ENCODE measurements around the gene KRT3. TPM values are rescaled to one million over a fixed set of nuclear protein-coding genes. Genes with fewer than 3 reads are reported as not detected.

KRT3 gene
- polyA plus RNA-seq, 3 donors, result not detected

GRCh38 chr12:52817699-52818238 is 21.9 kb upstream of the KRT3 start:
- H3K4me3 ChIP-seq (replicated peaks in 1 of 3; ENCODE audit: low read depth in 2 of 3, low read length in 3 of 3), result no peak overlapping the region
- intact Hi-C loops (cut with micrococcal nuclease), result no loop called here
- H3K9me3 ChIP-seq (replicated peaks in 1 of 2; ENCODE audit: control insufficient read depth in 1 of 2, insufficient read depth in 1 of 2, low read length in 2 of 2), result no peaks in the 10 kb centered on the region
- H2AFZ ChIP-seq (ENCODE audit: insufficient read depth, low read depth, low read length, poor library complexity, severe bottlenecking), result no peak overlapping the region
- H3K27me3 Mint-ChIP-seq (ENCODE audit: low read depth in 3 of 3), result peaks cover 4 to 9% (median 5%) of the 10 kb centered on the region in 3 donors
- WGBS (ENCODE audit: insufficient coverage), result 100% methylated on average over 1 of the region's 2 CpGs
- H3K36me3 Mint-ChIP-seq, result no peaks in the 10 kb centered on the region
- no peak overlapping the region for H3K27ac ChIP-seq (ENCODE audit: low read depth in 1 of 2, low read length in 2 of 2)
- no peaks in the 10 kb centered on the region for H3K9me3 Mint-ChIP-seq
- H3K4me3 Mint-ChIP-seq, result no peak overlapping the region
- peak overlapping the region in 1 of 7 donors; percentile 13 for H3K27ac Mint-ChIP-seq
- H3K79me2 ChIP-seq (ENCODE audit: insufficient read depth, low read length), result no peaks in the 10 kb centered on the region
- DNase-seq, result no peak
- H3K36me3 ChIP-seq (replicated peaks in 1 of 2; ENCODE audit: control insufficient read depth in 1 of 2, insufficient read depth in 2 of 2, low read length in 2 of 2), result no peaks in the 10 kb centered on the region
- no peaks in the 10 kb centered on the region for H3K27me3 ChIP-seq (ENCODE audit: control insufficient read depth in 2 of 2, insufficient read depth in 2 of 2, low read length in 2 of 2)
- no peak overlapping the region for H3K9ac ChIP-seq (ENCODE audit: insufficient read depth, low read length, poor library complexity, severe bottlenecking)
- H3K4me1 Mint-ChIP-seq, result no peaks in the 10 kb centered on the region
- H3K4me1 ChIP-seq (ENCODE audit: control insufficient read depth in 1 of 2, insufficient read depth in 2 of 2, low read length in 2 of 2), result no peaks in the 10 kb centered on the region
- H3K4me2 ChIP-seq (replicated peaks; ENCODE audit: extremely low read depth, low read length, poor library complexity, severe bottlenecking), result no peak overlapping the region
- no peaks in the 10 kb centered on the region for H4K20me1 ChIP-seq (ENCODE audit: insufficient read depth, low read length)
- no peak for TF ChIP-seq CTCF (IDR thresholded peaks at IDR 0.05)

GRCh38 chr12:52817003-52817698 is 21.2 kb upstream of the KRT3 start:
- Histone ChIP-seq H3K9me3 (replicated peaks in 1 of 2; ENCODE audit: control insufficient read depth in 1 of 2, insufficient read depth in 1 of 2, low read length in 2 of 2) (no peaks in the 10 kb centered on the region), H4K20me1 (ENCODE audit: insufficient read depth, low read length) (no peaks in the 10 kb centered on the region), H2AFZ (ENCODE audit: insufficient read depth, low read depth, low read length, poor library complexity, severe bottlenecking) (no peak overlapping the region), H3K27ac (ENCODE audit: low read depth in 1 of 2, low read length in 2 of 2) (no peak overlapping the region), H3K4me3 (replicated peaks in 1 of 3; ENCODE audit: low read depth in 2 of 3, low read length in 3 of 3) (no peak overlapping the region), H3K9ac (ENCODE audit: insufficient read depth, low read length, poor library complexity, severe bottlenecking) (no peak overlapping the region), H3K4me2 (replicated peaks; ENCODE audit: extremely low read depth, low read length, poor library complexity, severe bottlenecking) (no peak overlapping the region), H3K79me2 (ENCODE audit: insufficient read depth, low read length) (no peaks in the 10 kb centered on the region), H3K36me3 (replicated peaks in 1 of 2; ENCODE audit: control insufficient read depth in 1 of 2, insufficient read depth in 2 of 2, low read length in 2 of 2) (no peaks in the 10 kb centered on the region), H3K4me1 (ENCODE audit: control insufficient read depth in 1 of 2, insufficient read depth in 2 of 2, low read length in 2 of 2) (no peaks in the 10 kb centered on the region), H3K27me3 (ENCODE audit: control insufficient read depth in 2 of 2, insufficient read depth in 2 of 2, low read length in 2 of 2) (no peaks in the 10 kb centered on the region)
- WGBS (ENCODE audit: insufficient coverage), result 96% methylated on average over 5 of the region's 8 CpGs
- Mint-ChIP-seq H3K4me1 (no peaks in the 10 kb centered on the region), H3K9me3 (no peaks in the 10 kb centered on the region), H3K27me3 (ENCODE audit: low read depth in 3 of 3) (peaks cover 5 to 9% (median 6%) of the 10 kb centered on the region in 3 donors), H3K27ac (no peak overlapping the region), H3K36me3 (no peaks in the 10 kb centered on the region), H3K4me3 (no peak overlapping the region)
- no peak for TF ChIP-seq CTCF (IDR thresholded peaks at IDR 0.05)
- DNase-seq, result no peak
- intact Hi-C loops (cut with micrococcal nuclease), result no loop called here
